H1 (cell line): Measurements from ENCODE around the gene TMC4. TPM values are rescaled to one million over a fixed set of nuclear protein-coding genes. Genes with fewer than 3 reads are reported as not detected.

Experiments used
- CTCF ChIA-PET: fragments of 300-600 bp; sonication (Branson Sonifier 250); formaldehyde crosslinking; loops from one replicate; lab custom pipeline; 2021; ENCODE audit not compliant: partially characterized antibody; lab: Charles Lee
- POLR2A ChIA-PET: fragments of 300-600 bp; sonication (Branson Sonifier 250); formaldehyde crosslinking; loops from one replicate; lab custom pipeline; 2021; ENCODE audit warnings: inconsistent platforms; ENCODE audit not compliant: partially characterized antibody; lab: Charles Lee
- DNase-seq, 2 experiments: peaks; one replicate each; pipeline versions ENCODE4 v3.0.0 to v3.0.0-alpha.2; 2010 to 2022; ENCODE audit warnings: low spot score in 2 of 2, low read depth in 1 of 2, mixed read lengths in 1 of 2
- FAIRE-seq: peaks from 2 replicates; lab custom pipeline; 2011; peaks lifted over from hg19 to GRCh38; lab: Jason Lieb, UNC
- H2AFZ ChIP-seq: 2 replicates; pipeline ENCODE4 v1.8.1; 2012; ENCODE audit warnings: low read length, inconsistent platforms
- H2AK5ac ChIP-seq: 2 replicates; pipeline ENCODE4 v1.6.1; 2013; ENCODE audit warnings: low read depth, low read length
- H2BK120ac ChIP-seq: replicated peaks from 2 replicates; pipeline ENCODE3; 2013; ENCODE audit warnings: low read depth, low read length, inconsistent platforms
- H2BK12ac ChIP-seq: 2 replicates; pipeline ENCODE4 v1.6.1; 2013; ENCODE audit warnings: low read depth, low read length
- H2BK15ac ChIP-seq: 2 replicates; pipeline ENCODE4 v1.6.1; 2013; ENCODE audit warnings: low read length
- H2BK20ac ChIP-seq: 2 replicates; pipeline ENCODE4 v1.6.1; 2013; ENCODE audit warnings: low read length
- H2BK5ac ChIP-seq: 2 replicates; pipeline ENCODE4 v1.6.1; 2013; ENCODE audit warnings: low read depth, low read length
- H3K14ac ChIP-seq: 2 replicates; pipeline ENCODE4 v1.6.1; 2013; ENCODE audit warnings: inconsistent platforms; ENCODE audit not compliant: insufficient read length
- H3K18ac ChIP-seq: 2 replicates; pipeline ENCODE4 v1.6.1; 2013; ENCODE audit warnings: low read length; ENCODE audit errors: extremely low read depth
- H3K23ac ChIP-seq: 2 replicates; pipeline ENCODE4 v1.6.1; 2013; ENCODE audit warnings: inconsistent platforms; ENCODE audit not compliant: insufficient read length
- H3K23me2 ChIP-seq: 2 replicates; pipeline ENCODE4 v1.6.1; 2013; ENCODE audit warnings: low read depth, low read length
- H3K27ac ChIP-seq: 2 replicates; pipeline ENCODE4 v1.6.1; 2011; ENCODE audit warnings: low read depth, low read length, inconsistent platforms
- H3K27me3 ChIP-seq, 4 experiments: replicated peaks in 1 of 4; 1 replicate in 1 of 4; 2 replicates in 3 of 4; pipeline versions ENCODE4 v1.6.1 to v1.8.1; 2011 to 2013; ENCODE audit warnings: low read length in 3 of 4, mild to moderate bottlenecking in 3 of 4, inconsistent platforms in 2 of 4, mixed read lengths in 2 of 4, moderate library complexity in 1 of 4; ENCODE audit not compliant: control insufficient read depth in 3 of 4, insufficient read depth in 3 of 4; ENCODE audit errors: extremely low read depth in 1 of 4
- H3K36me3 ChIP-seq, 4 experiments: 2 replicates each; pipeline versions ENCODE4 v1.6.1 to v1.8.1; 2011 to 2013; ENCODE audit warnings: mild to moderate bottlenecking in 4 of 4, low read length in 3 of 4, moderate library complexity in 2 of 4, control low read depth in 1 of 4, inconsistent platforms in 1 of 4; ENCODE audit not compliant: insufficient read depth in 4 of 4, control insufficient read depth in 2 of 4
- H3K4ac ChIP-seq: replicated peaks from 2 replicates; pipeline ENCODE3; 2013; ENCODE audit warnings: low read length, low read depth, mixed read lengths, inconsistent platforms; ENCODE audit not compliant: insufficient read length
- H3K4me1 ChIP-seq, 4 experiments: replicated peaks in 1 of 4; 1 replicate in 1 of 4; 2 replicates in 3 of 4; pipeline versions ENCODE4 v1.6.1 to v1.8.1; 2011 to 2013; ENCODE audit warnings: low read length in 3 of 4, inconsistent platforms in 2 of 4, mixed read lengths in 1 of 4; ENCODE audit not compliant: insufficient read depth in 4 of 4, control insufficient read depth in 3 of 4
- H3K4me2 ChIP-seq, 2 experiments: 2 replicates each; pipeline versions ENCODE4 v1.6.1 to v1.8.1; 2011 to 2013; ENCODE audit warnings: low read depth in 2 of 2, low read length in 2 of 2, control low read depth in 1 of 2, inconsistent platforms in 1 of 2, mild to moderate bottlenecking in 1 of 2; ENCODE audit not compliant: insufficient read depth in 1 of 2
- H3K4me3 ChIP-seq, 4 experiments: fragments of 200-600, 300-600 bp in 1 of 4; sonication (generic), shearing (Covaris generic), sonication (Bioruptor Twin) in 1 of 4; 2 replicates each; pipeline versions ENCODE4 v1.5.1 to v1.8.1; 2011 to 2016; ENCODE audit warnings: low read length in 4 of 4, low read depth in 3 of 4, control low read depth in 2 of 4, inconsistent platforms in 2 of 4, mild to moderate bottlenecking in 2 of 4, mixed read lengths in 1 of 4, moderate library complexity in 1 of 4; ENCODE audit not compliant: insufficient read depth in 2 of 4; ENCODE audit errors: extremely low read depth in 1 of 4
- H3K56ac ChIP-seq: replicated peaks from 2 replicates; pipeline ENCODE3; 2013; ENCODE audit warnings: low read depth, mild to moderate bottlenecking, mixed read lengths, low read length, inconsistent platforms; ENCODE audit not compliant: insufficient read length
- H3K79me1 ChIP-seq: 2 replicates; pipeline ENCODE4 v1.6.1; 2013; ENCODE audit warnings: low read depth, low read length, control low read depth
- H3K79me2 ChIP-seq, 2 experiments: 2 replicates each; pipeline versions ENCODE4 v1.6.1 to v1.8.1; 2012 to 2013; ENCODE audit warnings: low read length in 2 of 2, mild to moderate bottlenecking in 2 of 2, inconsistent platforms in 1 of 2; ENCODE audit not compliant: insufficient read depth in 2 of 2, control insufficient read depth in 1 of 2
- H3K9ac ChIP-seq, 4 experiments: replicated peaks in 1 of 4; 1 replicate in 1 of 4; 2 replicates in 3 of 4; pipeline versions ENCODE4 v1.6.1 to v1.8.1; 2011 to 2013; ENCODE audit warnings: low read depth in 3 of 4, low read length in 3 of 4, control low read depth in 2 of 4, mild to moderate bottlenecking in 2 of 4, moderate library complexity in 2 of 4, inconsistent platforms in 1 of 4; ENCODE audit errors: extremely low read depth in 1 of 4
- H3K9me3 ChIP-seq, 2 experiments: 2 replicates each; pipeline versions ENCODE4 v1.6.1 to v1.8.1; 2012 to 2013; ENCODE audit warnings: mild to moderate bottlenecking in 2 of 2, moderate library complexity in 2 of 2, control low read depth in 1 of 2, inconsistent platforms in 1 of 2, low read depth in 1 of 2, low read length in 1 of 2, mixed read lengths in 1 of 2; ENCODE audit not compliant: insufficient read depth in 2 of 2
- H4K20me1 ChIP-seq, 2 experiments: replicated peaks in 1 of 2; 2 replicates each; pipeline versions ENCODE3 to v1.8.1; 2011 to 2013; ENCODE audit warnings: inconsistent platforms in 2 of 2, low read length in 2 of 2, mild to moderate bottlenecking in 1 of 2; ENCODE audit not compliant: insufficient read depth in 2 of 2, control insufficient read depth in 1 of 2
- H4K5ac ChIP-seq: 2 replicates; pipeline ENCODE4 v1.6.1; 2013; ENCODE audit warnings: low read length, low read depth, mixed read lengths, inconsistent platforms; ENCODE audit not compliant: insufficient read length
- H4K8ac ChIP-seq: 2 replicates; pipeline ENCODE4 v1.8.0; 2013; ENCODE audit warnings: mild to moderate bottlenecking, moderate library complexity, low read length, inconsistent platforms; ENCODE audit not compliant: insufficient read depth; ENCODE audit errors: extremely low read depth
- H4K91ac ChIP-seq: replicated peaks from 2 replicates; pipeline ENCODE3; 2013; ENCODE audit warnings: low read length, mixed read lengths, inconsistent platforms; ENCODE audit not compliant: insufficient read length
- CBX5 ChIP-seq: fragments of 300-800, 300-1000 bp; sonication (generic); IDR thresholded peaks from 2 replicates; pipeline ENCODE4 v1.7.1; 2016; ENCODE audit warnings: antibody characterized with exemption, low read length, low read depth
- CHD2 ChIP-seq: IDR thresholded peaks from 2 replicates; pipeline ENCODE4 v1.6.1; 2012; ENCODE audit warnings: low read length, improper control_type of control experiment
- CTBP2 ChIP-seq: IDR thresholded peaks from 2 replicates; pipeline ENCODE4 v1.7.0; 2011; ENCODE audit warnings: borderline replicate concordance, mild to moderate bottlenecking, moderate library complexity, mixed read lengths, low read length; ENCODE audit not compliant: insufficient read depth, insufficient read length
- NRF1 ChIP-seq: IDR thresholded peaks from 2 replicates; pipeline ENCODE4 v1.6.1; 2011; ENCODE audit warnings: mild to moderate bottlenecking, low read depth, low read length, improper control_type of control experiment
- POLR2AphosphoS5 ChIP-seq: IDR thresholded peaks from 2 replicates; pipeline ENCODE4 v1.6.1; 2011; ENCODE audit warnings: low read depth, low read length
- RAD21 ChIP-seq, 2 experiments: IDR thresholded peaks in 1 of 2; conservative IDR thresholded peaks in 1 of 2; 2 replicates each; pipeline ENCODE4 v1.6.1; 2011; ENCODE audit warnings: low read depth in 2 of 2, low read length in 2 of 2, improper control_type of control experiment in 1 of 2, inconsistent platforms in 1 of 2, mild to moderate bottlenecking in 1 of 2, moderate library complexity in 1 of 2
- RFX5 ChIP-seq: IDR thresholded peaks from 2 replicates; pipeline ENCODE4 v1.6.1; 2011; ENCODE audit warnings: low read depth, low read length, improper control_type of control experiment, borderline replicate concordance
- TAF1 ChIP-seq: IDR thresholded peaks from 2 replicates; pipeline ENCODE4 v1.6.1; 2011; ENCODE audit warnings: mild to moderate bottlenecking, low read depth, low read length
- WGBS, 2 experiments: shearing (Covaris generic) in 1 of 2; methylation state at CpG; one replicate each; pipeline versions ENCODE4 v1.1.6 to v1.1.7; 2013 to 2015; ENCODE audit warnings: low lambda C conversion rate in 2 of 2, mixed read lengths in 2 of 2, inconsistent platforms in 1 of 2, low coverage in 1 of 2, missing lambda C conversion rate in 1 of 2; ENCODE audit not compliant: insufficient replicate concordance in 2 of 2, insufficient coverage in 1 of 2, insufficient read length in 1 of 2; ENCODE audit errors: extremely low coverage in 1 of 2, missing lambda C conversion rate in 1 of 2; 5-methylcytosine and 5-hydroxymethylcytosine counted together
- polyA plus RNA-seq, 7 experiments: library from polyadenylated mRNA; depleted of rRNA in 3 of 7; stranded (reverse) in 5 of 7; unstranded in 2 of 7; fragments of >200 nt in 5 of 7; fragments of 200-250 nt in 2 of 7; gene quantifications; 1 replicate in 5 of 7; 2 replicates in 1 of 7; 4 replicates in 1 of 7; pipeline versions ENCODE4 v1.2.1 to v1.2.3, GENCODE V29; 2011 to 2013; ENCODE audit warnings: missing spikeins in 2 of 7, mixed read lengths in 2 of 7
- total RNA-seq: library from RNA; stranded (reverse); fragmentation: NEBNext Ultra II Directional; extraction: Animal tissue kit (Norgen Biotek cat#: 25700); gene quantifications from 2 replicates; pipeline ENCODE4 v1.2.1, GENCODE V29; 2021
- TF ChIP-seq, protein P1 (sequence below): IDR thresholded peaks from 2 replicates; pipeline ENCODE4 v1.6.1; 2012; ENCODE audit warnings: inconsistent platforms

Gene TMC4
- total and polyA plus RNA-seq, 2 of the 8 experiments (the other 6 are each of a cell fraction or from before 2014, with no cell fraction given): 5.5 to 6.3 TPM

DNA sequence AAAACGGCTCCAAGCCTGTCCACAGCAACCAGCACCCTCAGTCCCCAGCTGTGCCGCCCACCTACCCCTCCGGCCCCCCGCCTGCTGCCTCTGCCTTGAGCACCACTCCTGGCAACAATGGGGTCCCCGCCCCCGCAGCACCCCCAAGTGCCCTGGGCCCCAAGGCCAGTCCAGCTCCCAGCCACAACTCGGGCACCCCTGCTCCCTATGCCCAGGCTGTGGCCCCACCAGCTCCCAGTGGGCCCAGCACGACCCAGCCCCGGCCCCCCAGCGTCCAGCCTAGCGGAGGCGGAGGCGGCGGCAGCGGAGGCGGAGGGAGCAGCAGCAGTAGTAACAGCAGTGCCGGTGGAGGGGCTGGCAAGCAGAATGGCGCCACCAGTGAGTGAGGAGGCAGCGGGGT, 24.8 kb downstream of the TMC4 start:
- H3K14ac ChIP-seq: no peak overlapping the region
- no peak overlapping the region for H2BK5ac ChIP-seq
- H4K5ac ChIP-seq: no peak overlapping the region
- no peak overlapping the region for H3K4me3 ChIP-seq
- H2BK20ac ChIP-seq: no peak overlapping the region
- H3K18ac ChIP-seq: no peak overlapping the region
- no peaks in the 10 kb centered on the region for H3K23me2 ChIP-seq
- H3K9ac ChIP-seq: no peak overlapping the region
- no peak for TF ChIP-seq NRF1
- TF ChIP-seq POLR2AphosphoS5: no peak
- no peak for TF ChIP-seq CBX5
- no peak for TF ChIP-seq TAF1
- TF ChIP-seq CHD2: no peak
- TF ChIP-seq RAD21 (IDR thresholded peaks at IDR 0.05 in 1 of 2, conservative IDR thresholded peaks at IDR 0.05 in 1 of 2; ENCODE audit: low read depth in 2 of 2, low read length in 2 of 2): no peak
- no peak for TF ChIP-seq RFX5
- no peak for TF ChIP-seq CTBP2
- TF ChIP-seq, protein P1, sequence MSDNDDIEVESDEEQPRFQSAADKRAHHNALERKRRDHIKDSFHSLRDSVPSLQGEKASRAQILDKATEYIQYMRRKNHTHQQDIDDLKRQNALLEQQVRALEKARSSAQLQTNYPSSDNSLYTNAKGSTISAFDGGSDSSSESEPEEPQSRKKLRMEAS: no peak
- TF ChIP-seq, all 59 proteins: peak for 0
- H4K20me1 ChIP-seq: peaks cover 22 to 37% of the 10 kb centered on the region in 2 experiments
- no peak overlapping the region for H4K91ac ChIP-seq
- ChIA-PET POLR2A (interaction anchor here (0.8 to 14.8 kb wide), 7 partner anchors 9 to 55 kb away, joined by 3 to 348 read pairs (median 3); partner anchors contain the start of genes CNOT3 and LENG1), CTCF (interaction anchor here (1.1 to 2.3 kb wide), 2 partner anchors 9 kb away, joined by 3 to 6 read pairs; no protein-coding TSS in a partner anchor)
- H2AFZ ChIP-seq: no peak overlapping the region
- no peaks in the 10 kb centered on the region for H3K79me2 ChIP-seq
- DNase-seq: no peak
- no peak overlapping the region for H2BK15ac ChIP-seq
- no peaks in the 10 kb centered on the region for H3K9me3 ChIP-seq
- no peak overlapping the region for H2BK120ac ChIP-seq
- FAIRE-seq: no peak
- 93% methylated on average over 14 of the region's 19 CpGs; no CpG with 5 or more reads in 1 of the 2 experiments for WGBS, 2 experiments
- no peak overlapping the region; the same call in 1 of the 2 replicates for H4K8ac ChIP-seq
- H3K36me3 ChIP-seq: peaks cover 51 to 95% (median 83%) of the 10 kb centered on the region in 4 experiments
- no peak overlapping the region for H3K4ac ChIP-seq
- no peak overlapping the region for H3K23ac ChIP-seq
- no peaks in the 10 kb centered on the region for H3K4me1 ChIP-seq
- H3K79me1 ChIP-seq: no peaks in the 10 kb centered on the region; the same call in 1 of the 2 replicates
- H3K56ac ChIP-seq: no peak overlapping the region
- H3K27ac ChIP-seq: no peak overlapping the region
- no peaks in the 10 kb centered on the region for H3K27me3 ChIP-seq
- H2AK5ac ChIP-seq: no peak overlapping the region
- no peak overlapping the region for H2BK12ac ChIP-seq
- no peak overlapping the region for H3K4me2 ChIP-seq
